Measurements from ENCODE around the gene RNF222.

GRCh38 chr17:8402921-8403536 lies 5.4 kb upstream of the RNF222 start:
- TF ChIP-seq CTCF (conservative IDR thresholded peaks at IDR 0.05; ENCODE audit: low read depth, low read length): no peak
- no peak for TF ChIP-seq POLR2A (IDR thresholded peaks at IDR 0.05; ENCODE audit: low read depth, low read length)
- no peak for TF ChIP-seq RCOR1 (IDR thresholded peaks at IDR 0.05; ENCODE audit: insufficient replicate concordance, low read length)
- TF ChIP-seq RFX5 (IDR thresholded peaks at IDR 0.05; ENCODE audit: low read depth, low read length): no peak

Data from IMR-90 (cell line).